ENCODE data around the gene BMP6.

The BMP6 gene

GRCh38 chr6:7802662-7803061 is 76.8 kb downstream of the BMP6 start:
- Histone ChIP-seq H3K27ac (ENCODE audit: low read depth, low read length) (no peak overlapping the region), H3K36me3 (ENCODE audit: control insufficient read depth in 1 of 2, insufficient read depth in 2 of 2, low read length in 2 of 2) (no peaks in the 10 kb centered on the region), H3K27me3 (ENCODE audit: control insufficient read depth in 1 of 2, insufficient read depth in 2 of 2, low read length in 2 of 2) (no peaks in the 10 kb centered on the region), H3K4me3 (ENCODE audit: low read depth in 1 of 2, low read length in 2 of 2) (no peak overlapping the region), H3K9me3 (ENCODE audit: control insufficient read depth in 1 of 2, low read length in 2 of 2) (no peaks in the 10 kb centered on the region), H3K4me1 (ENCODE audit: control insufficient read depth in 1 of 2, insufficient read depth in 2 of 2, low read length in 2 of 2) (no peaks in the 10 kb centered on the region), H3K9ac (ENCODE audit: low read depth in 1 of 2, low read length in 2 of 2) (no peak overlapping the region)

DNA sequence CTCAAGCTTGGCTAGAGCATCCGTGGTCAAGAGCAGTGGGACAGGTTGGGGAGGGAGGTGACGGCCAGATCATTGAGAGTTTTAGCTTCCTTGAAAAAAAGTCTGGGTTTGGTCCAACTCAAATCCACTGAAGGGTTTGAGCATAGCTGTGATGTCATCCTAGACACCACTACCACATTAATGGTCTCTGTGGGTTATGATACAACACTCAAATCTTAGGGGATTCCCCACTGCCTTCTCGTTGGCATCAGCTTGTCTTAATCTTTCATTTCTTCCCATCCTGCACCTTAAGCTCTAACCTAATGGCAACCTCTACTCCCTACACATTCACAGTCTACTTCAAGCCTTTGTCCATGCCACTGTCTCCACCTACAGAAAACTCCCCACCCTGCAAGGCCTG is 77.3 kb downstream of the BMP6 start:
- Histone ChIP-seq H3K27ac (ENCODE audit: low read depth, low read length) (no peak overlapping the region), H3K9ac (ENCODE audit: low read depth in 1 of 2, low read length in 2 of 2) (no peak overlapping the region), H3K36me3 (ENCODE audit: control insufficient read depth in 1 of 2, insufficient read depth in 2 of 2, low read length in 2 of 2) (no peaks in the 10 kb centered on the region), H3K4me1 (ENCODE audit: control insufficient read depth in 1 of 2, insufficient read depth in 2 of 2, low read length in 2 of 2) (no peaks in the 10 kb centered on the region), H3K9me3 (ENCODE audit: control insufficient read depth in 1 of 2, low read length in 2 of 2) (no peaks in the 10 kb centered on the region), H3K27me3 (ENCODE audit: control insufficient read depth in 1 of 2, insufficient read depth in 2 of 2, low read length in 2 of 2) (no peaks in the 10 kb centered on the region), H3K4me3 (ENCODE audit: low read depth in 1 of 2, low read length in 2 of 2) (no peak overlapping the region)

- H3K27ac ChIP-seq (ENCODE audit: low read depth, low read length): no peak overlapping the region
- no peak overlapping the region for H3K4me3 ChIP-seq (ENCODE audit: low read depth in 1 of 2, low read length in 2 of 2)
- no peaks in the 10 kb centered on the region for H3K36me3 ChIP-seq (ENCODE audit: control insufficient read depth in 1 of 2, insufficient read depth in 2 of 2, low read length in 2 of 2)
- no peak overlapping the region for H3K9ac ChIP-seq (ENCODE audit: low read depth in 1 of 2, low read length in 2 of 2)
- H3K27me3 ChIP-seq (ENCODE audit: control insufficient read depth in 1 of 2, insufficient read depth in 2 of 2, low read length in 2 of 2): no peaks in the 10 kb centered on the region
- H3K4me1 ChIP-seq (ENCODE audit: control insufficient read depth in 1 of 2, insufficient read depth in 2 of 2, low read length in 2 of 2): no peaks in the 10 kb centered on the region
- H3K9me3 ChIP-seq (ENCODE audit: control insufficient read depth in 1 of 2, low read length in 2 of 2): no peaks in the 10 kb centered on the region
Measured at GRCh38 chr6:7805078-7805849, 79.4 kb downstream of the BMP6 start.

- Histone ChIP-seq H3K27ac (ENCODE audit: low read depth, low read length) (no peak overlapping the region), H3K27me3 (ENCODE audit: control insufficient read depth in 1 of 2, insufficient read depth in 2 of 2, low read length in 2 of 2) (no peaks in the 10 kb centered on the region), H3K36me3 (ENCODE audit: control insufficient read depth in 1 of 2, insufficient read depth in 2 of 2, low read length in 2 of 2) (no peaks in the 10 kb centered on the region), H3K4me1 (ENCODE audit: control insufficient read depth in 1 of 2, insufficient read depth in 2 of 2, low read length in 2 of 2) (no peaks in the 10 kb centered on the region), H3K4me3 (ENCODE audit: low read depth in 1 of 2, low read length in 2 of 2) (no peak overlapping the region), H3K9me3 (ENCODE audit: control insufficient read depth in 1 of 2, low read length in 2 of 2) (no peaks in the 10 kb centered on the region), H3K9ac (ENCODE audit: low read depth in 1 of 2, low read length in 2 of 2) (no peak overlapping the region)
Measured at GRCh38 chr6:7805850-7806214, 79.9 kb downstream of the BMP6 start.

DNA sequence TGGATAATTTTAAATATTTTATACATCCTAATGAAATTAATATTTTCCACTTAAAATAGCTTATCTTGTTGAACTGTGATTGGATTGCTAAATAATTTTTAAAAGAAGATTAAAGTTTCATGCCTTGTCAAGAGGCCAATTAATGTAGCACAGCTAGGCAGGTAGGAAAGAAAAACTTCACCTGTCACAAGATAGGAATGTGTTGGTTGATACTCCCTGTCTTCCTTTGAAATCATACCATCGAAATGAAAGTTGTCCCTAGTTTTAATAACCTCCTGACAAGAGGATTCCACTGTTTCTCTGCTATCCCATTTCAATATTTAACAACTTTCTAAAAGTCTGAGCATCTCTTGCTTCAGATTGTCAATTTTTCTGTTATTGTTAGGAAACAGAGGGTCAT is 80.8 kb downstream of the BMP6 start:
- no peak overlapping the region for H3K27ac ChIP-seq (ENCODE audit: low read depth, low read length)
- H3K9ac ChIP-seq (ENCODE audit: low read depth in 1 of 2, low read length in 2 of 2): no peak overlapping the region
- no peaks in the 10 kb centered on the region for H3K27me3 ChIP-seq (ENCODE audit: control insufficient read depth in 1 of 2, insufficient read depth in 2 of 2, low read length in 2 of 2)
- H3K4me1 ChIP-seq (ENCODE audit: control insufficient read depth in 1 of 2, insufficient read depth in 2 of 2, low read length in 2 of 2): no peaks in the 10 kb centered on the region
- H3K36me3 ChIP-seq (ENCODE audit: control insufficient read depth in 1 of 2, insufficient read depth in 2 of 2, low read length in 2 of 2): no peaks in the 10 kb centered on the region
- H3K4me3 ChIP-seq (ENCODE audit: low read depth in 1 of 2, low read length in 2 of 2): no peak overlapping the region
- no peaks in the 10 kb centered on the region for H3K9me3 ChIP-seq (ENCODE audit: control insufficient read depth in 1 of 2, low read length in 2 of 2)

- Histone ChIP-seq H3K4me3 (ENCODE audit: low read depth in 1 of 2, low read length in 2 of 2) (no peak overlapping the region), H3K9ac (ENCODE audit: low read depth in 1 of 2, low read length in 2 of 2) (no peak overlapping the region), H3K27ac (ENCODE audit: low read depth, low read length) (no peak overlapping the region), H3K4me1 (ENCODE audit: control insufficient read depth in 1 of 2, insufficient read depth in 2 of 2, low read length in 2 of 2) (no peaks in the 10 kb centered on the region), H3K27me3 (ENCODE audit: control insufficient read depth in 1 of 2, insufficient read depth in 2 of 2, low read length in 2 of 2) (no peaks in the 10 kb centered on the region), H3K9me3 (ENCODE audit: control insufficient read depth in 1 of 2, low read length in 2 of 2) (no peaks in the 10 kb centered on the region), H3K36me3 (ENCODE audit: control insufficient read depth in 1 of 2, insufficient read depth in 2 of 2, low read length in 2 of 2) (no peaks in the 10 kb centered on the region)
Measured at GRCh38 chr6:7809346-7809745, 83.4 kb downstream of the BMP6 start.

GRCh38 chr6:7811441-7811840 is 85.5 kb downstream of the BMP6 start:
- H3K9me3 ChIP-seq (ENCODE audit: control insufficient read depth in 1 of 2, low read length in 2 of 2): no peaks in the 10 kb centered on the region
- no peak overlapping the region for H3K27ac ChIP-seq (ENCODE audit: low read depth, low read length)
- no peaks in the 10 kb centered on the region for H3K27me3 ChIP-seq (ENCODE audit: control insufficient read depth in 1 of 2, insufficient read depth in 2 of 2, low read length in 2 of 2)
- H3K36me3 ChIP-seq (ENCODE audit: control insufficient read depth in 1 of 2, insufficient read depth in 2 of 2, low read length in 2 of 2): no peaks in the 10 kb centered on the region
- H3K4me3 ChIP-seq (ENCODE audit: low read depth in 1 of 2, low read length in 2 of 2): no peak overlapping the region
- H3K4me1 ChIP-seq (ENCODE audit: control insufficient read depth in 1 of 2, insufficient read depth in 2 of 2, low read length in 2 of 2): no peaks in the 10 kb centered on the region
- no peak overlapping the region for H3K9ac ChIP-seq (ENCODE audit: low read depth in 1 of 2, low read length in 2 of 2)

- no peaks in the 10 kb centered on the region for H3K27me3 ChIP-seq (ENCODE audit: control insufficient read depth in 1 of 2, insufficient read depth in 2 of 2, low read length in 2 of 2)
- H3K27ac ChIP-seq (ENCODE audit: low read depth, low read length): no peak overlapping the region
- H3K4me3 ChIP-seq (ENCODE audit: low read depth in 1 of 2, low read length in 2 of 2): no peak overlapping the region
- no peak overlapping the region for H3K9ac ChIP-seq (ENCODE audit: low read depth in 1 of 2, low read length in 2 of 2)
- H3K36me3 ChIP-seq (ENCODE audit: control insufficient read depth in 1 of 2, insufficient read depth in 2 of 2, low read length in 2 of 2): no peaks in the 10 kb centered on the region
- H3K4me1 ChIP-seq (ENCODE audit: control insufficient read depth in 1 of 2, insufficient read depth in 2 of 2, low read length in 2 of 2): no peaks in the 10 kb centered on the region
- H3K9me3 ChIP-seq (ENCODE audit: control insufficient read depth in 1 of 2, low read length in 2 of 2): no peaks in the 10 kb centered on the region
Measured at GRCh38 chr6:7812623-7813022, 86.7 kb downstream of the BMP6 start.

DNA sequence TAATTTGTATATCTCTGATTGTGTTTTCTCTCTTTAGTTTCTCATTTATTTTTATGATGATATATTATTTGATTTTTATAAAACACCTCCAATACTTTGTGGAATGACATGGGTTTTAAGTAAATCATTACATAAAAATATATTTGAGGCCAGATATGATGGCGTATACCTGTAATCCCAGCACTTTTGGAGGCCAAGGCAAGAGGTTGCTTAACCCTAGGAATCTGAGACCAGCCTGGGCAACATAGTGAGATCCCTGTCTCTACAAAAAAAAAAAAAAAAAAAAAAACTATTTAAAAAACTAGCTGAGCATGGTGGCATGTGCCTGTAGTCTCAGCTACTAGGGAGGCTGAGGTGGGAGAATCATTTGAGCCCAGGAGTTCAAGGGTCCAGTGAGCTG is 87.3 kb downstream of the BMP6 start:
- no peaks in the 10 kb centered on the region for H3K27me3 ChIP-seq (ENCODE audit: control insufficient read depth in 1 of 2, insufficient read depth in 2 of 2, low read length in 2 of 2)
- no peaks in the 10 kb centered on the region for H3K36me3 ChIP-seq (ENCODE audit: control insufficient read depth in 1 of 2, insufficient read depth in 2 of 2, low read length in 2 of 2)
- H3K27ac ChIP-seq (ENCODE audit: low read depth, low read length): no peak overlapping the region
- H3K4me3 ChIP-seq (ENCODE audit: low read depth in 1 of 2, low read length in 2 of 2): no peak overlapping the region
- no peak overlapping the region for H3K9ac ChIP-seq (ENCODE audit: low read depth in 1 of 2, low read length in 2 of 2)
- no peaks in the 10 kb centered on the region for H3K9me3 ChIP-seq (ENCODE audit: control insufficient read depth in 1 of 2, low read length in 2 of 2)
- no peaks in the 10 kb centered on the region for H3K4me1 ChIP-seq (ENCODE audit: control insufficient read depth in 1 of 2, insufficient read depth in 2 of 2, low read length in 2 of 2)

DNA sequence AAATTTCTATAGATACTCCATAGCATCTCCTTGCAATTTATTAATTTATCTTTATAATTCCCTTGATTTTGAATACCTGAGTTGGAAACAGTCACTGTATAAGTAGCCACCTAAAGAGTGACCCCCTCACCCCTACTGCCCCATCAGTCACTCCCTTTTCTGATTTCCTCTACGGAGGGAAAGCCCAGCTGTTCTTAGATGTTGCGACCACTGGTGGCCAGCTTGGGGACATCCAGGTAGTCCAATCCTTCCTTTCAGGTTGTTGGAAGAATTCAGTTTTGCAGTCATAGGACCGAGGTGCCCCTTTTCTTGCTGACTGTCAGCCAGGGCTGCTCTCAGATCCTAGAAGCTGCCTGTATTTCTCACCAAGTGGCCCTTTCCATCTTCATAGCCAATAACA is 87.8 kb downstream of the BMP6 start:
- Histone ChIP-seq H3K9me3 (ENCODE audit: control insufficient read depth in 1 of 2, low read length in 2 of 2) (no peaks in the 10 kb centered on the region), H3K27me3 (ENCODE audit: control insufficient read depth in 1 of 2, insufficient read depth in 2 of 2, low read length in 2 of 2) (no peaks in the 10 kb centered on the region), H3K27ac (ENCODE audit: low read depth, low read length) (no peak overlapping the region), H3K4me3 (ENCODE audit: low read depth in 1 of 2, low read length in 2 of 2) (no peak overlapping the region), H3K4me1 (ENCODE audit: control insufficient read depth in 1 of 2, insufficient read depth in 2 of 2, low read length in 2 of 2) (no peaks in the 10 kb centered on the region), H3K9ac (ENCODE audit: low read depth in 1 of 2, low read length in 2 of 2) (no peak overlapping the region), H3K36me3 (ENCODE audit: control insufficient read depth in 1 of 2, insufficient read depth in 2 of 2, low read length in 2 of 2) (no peaks in the 10 kb centered on the region)

GRCh38 chr6:7815716-7816115 is 89.8 kb downstream of the BMP6 start:
- H3K27ac ChIP-seq (ENCODE audit: low read depth, low read length): no peak overlapping the region
- H3K27me3 ChIP-seq (ENCODE audit: control insufficient read depth in 1 of 2, insufficient read depth in 2 of 2, low read length in 2 of 2): no peaks in the 10 kb centered on the region
- H3K9me3 ChIP-seq (ENCODE audit: control insufficient read depth in 1 of 2, low read length in 2 of 2): no peaks in the 10 kb centered on the region

More at GRCh38 chr6:7815716-7816115, 89.8 kb downstream of the BMP6 start:
- Histone ChIP-seq H3K4me3 (ENCODE audit: low read depth in 1 of 2, low read length in 2 of 2) (no peak overlapping the region), H3K9ac (ENCODE audit: low read depth in 1 of 2, low read length in 2 of 2) (no peak overlapping the region), H3K36me3 (ENCODE audit: control insufficient read depth in 1 of 2, insufficient read depth in 2 of 2, low read length in 2 of 2) (no peaks in the 10 kb centered on the region), H3K4me1 (ENCODE audit: control insufficient read depth in 1 of 2, insufficient read depth in 2 of 2, low read length in 2 of 2) (no peaks in the 10 kb centered on the region)

All from duodenal mucosa (tissue), 2 donors.